HG03175 (cell line): ENCODE results near the gene RALGPS1.

ENCODE experiments used
- ATAC-seq: cut with Tn5 transposase; IDR thresholded peaks from one replicate; pipeline ENCODE4 v1.9.1; 2021; ENCODE audit warnings: mild to moderate bottlenecking, moderate library complexity; ENCODE audit not compliant: unreplicated experiment

Gene RALGPS1

GRCh38 chr9:127050152-127050551 lies 135.6 kb downstream of the RALGPS1 start:
- no peak for ATAC-seq

DNA sequence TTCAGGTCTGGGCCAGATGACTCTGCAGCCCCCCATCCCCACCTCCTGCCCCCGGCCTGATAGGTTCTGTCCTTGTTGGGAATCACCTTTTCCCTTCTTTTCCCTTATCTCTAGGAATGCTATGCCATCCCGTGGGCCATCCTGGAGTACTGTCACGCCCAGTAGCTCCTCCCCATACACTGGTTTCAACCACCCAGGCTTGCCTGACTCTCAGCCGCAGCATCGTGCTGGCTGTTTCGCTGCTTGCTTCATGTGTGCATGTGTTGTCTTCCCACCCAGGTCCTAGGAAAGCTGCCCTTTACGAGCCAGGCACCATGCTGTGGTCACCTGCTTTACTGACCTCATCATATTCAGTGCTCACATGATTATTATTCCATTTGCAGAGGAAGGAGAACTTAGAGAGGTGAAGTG lies 136.0 kb downstream of the RALGPS1 start:
- ATAC-seq: no peak

DNA sequence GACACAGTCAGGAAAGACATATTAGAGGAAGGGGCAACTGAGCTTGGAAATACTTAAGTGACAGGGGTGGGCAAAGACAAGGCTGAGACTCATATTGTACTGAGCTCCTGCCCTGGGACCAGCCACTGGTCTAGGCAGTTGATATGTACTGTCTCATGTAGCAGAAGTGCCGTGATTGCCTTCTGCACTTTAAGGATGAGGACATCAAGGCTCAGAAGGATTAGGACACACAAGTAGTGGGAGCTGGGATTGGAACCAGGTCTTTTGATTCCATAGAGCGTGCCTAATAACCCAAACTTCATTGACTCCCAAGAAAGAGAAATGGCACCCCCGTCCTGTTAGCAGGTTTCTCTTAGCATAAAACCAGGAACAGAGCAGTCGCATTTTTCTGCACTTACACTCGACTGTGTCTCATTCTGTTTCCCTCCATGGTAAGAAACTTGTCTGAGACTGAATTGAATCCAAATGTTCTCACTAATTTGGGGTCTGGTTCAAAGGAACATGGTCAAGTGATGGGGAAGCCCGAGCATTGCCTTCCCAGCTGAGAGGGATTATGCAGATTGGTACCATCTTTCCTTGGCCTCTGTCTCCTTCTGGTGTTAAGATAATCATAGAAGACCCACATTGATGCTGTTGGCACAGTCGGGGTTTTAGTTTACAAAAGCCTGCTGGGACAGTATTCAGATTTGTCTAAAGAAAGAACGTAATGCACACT lies 137.5 kb downstream of the RALGPS1 start:
- ATAC-seq: no peak

GRCh38 chr9:127053057-127053821 lies 138.7 kb downstream of the RALGPS1 start:
- no peak for ATAC-seq

GRCh38 chr9:127053960-127054359 lies 139.4 kb downstream of the RALGPS1 start:
- ATAC-seq: no peak

- no peak for ATAC-seq
These were observed 141.3 kb downstream of the RALGPS1 start for GRCh38 chr9:127055745-127056402.

GRCh38 chr9:127056446-127056845 lies 141.9 kb downstream of the RALGPS1 start:
- ATAC-seq: no peak

- ATAC-seq: no peak
These were observed 143.5 kb downstream of the RALGPS1 start for GRCh38 chr9:127058011-127058644.

GRCh38 chr9:127058645-127059021 lies 144.1 kb downstream of the RALGPS1 start:
- ATAC-seq: no peak

DNA sequence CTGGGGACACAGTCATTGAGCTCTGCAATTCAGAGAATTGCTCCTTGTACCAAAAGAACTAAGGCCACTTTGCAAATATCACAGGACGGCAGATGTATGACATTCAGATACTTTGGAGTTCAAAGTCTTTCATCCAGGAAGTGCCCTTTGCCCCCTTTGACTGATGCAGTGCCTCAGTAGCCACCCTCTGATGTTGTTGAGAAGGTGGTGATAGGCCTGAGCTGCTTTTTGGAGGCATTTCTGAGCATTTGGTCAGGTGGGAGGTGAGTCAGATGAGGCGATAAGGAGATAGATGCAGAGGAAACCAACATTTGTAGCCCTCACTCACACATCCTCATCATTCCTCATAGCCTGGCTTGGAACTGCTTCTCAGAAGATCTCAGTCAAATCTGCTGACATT lies 144.4 kb downstream of the RALGPS1 start:
- ATAC-seq: no peak

DNA sequence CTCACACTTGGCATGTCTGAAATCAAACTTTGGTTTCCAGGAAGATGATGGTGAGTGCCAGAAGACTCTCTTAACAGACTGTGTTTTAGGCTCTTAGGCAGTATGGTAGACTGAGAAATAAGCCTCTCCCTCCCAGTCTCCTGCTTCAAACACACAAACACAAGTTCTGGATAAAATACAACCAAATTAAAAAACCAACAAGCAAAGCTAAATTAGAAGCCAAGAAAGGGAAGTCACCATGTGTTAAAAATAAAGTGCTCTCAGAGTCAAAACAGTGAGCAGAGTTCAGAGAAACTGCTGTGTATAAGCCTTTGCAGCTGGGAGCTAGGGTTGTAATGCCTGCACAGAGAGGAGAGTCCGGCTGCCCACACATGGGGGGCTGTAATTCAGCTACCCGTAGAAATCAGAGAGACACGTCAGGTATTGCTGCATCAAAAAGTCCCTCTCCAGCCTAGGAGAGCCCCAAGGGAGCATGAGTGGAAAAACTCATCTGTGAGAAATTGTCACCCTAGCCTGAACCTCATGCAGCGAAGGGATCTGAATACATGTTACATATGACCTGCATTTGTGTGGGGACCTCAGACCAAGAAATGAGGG lies 145.3 kb downstream of the RALGPS1 start:
- ATAC-seq: no peak

GRCh38 chr9:127061411-127061810 lies 146.8 kb downstream of the RALGPS1 start:
- no peak for ATAC-seq

DNA sequence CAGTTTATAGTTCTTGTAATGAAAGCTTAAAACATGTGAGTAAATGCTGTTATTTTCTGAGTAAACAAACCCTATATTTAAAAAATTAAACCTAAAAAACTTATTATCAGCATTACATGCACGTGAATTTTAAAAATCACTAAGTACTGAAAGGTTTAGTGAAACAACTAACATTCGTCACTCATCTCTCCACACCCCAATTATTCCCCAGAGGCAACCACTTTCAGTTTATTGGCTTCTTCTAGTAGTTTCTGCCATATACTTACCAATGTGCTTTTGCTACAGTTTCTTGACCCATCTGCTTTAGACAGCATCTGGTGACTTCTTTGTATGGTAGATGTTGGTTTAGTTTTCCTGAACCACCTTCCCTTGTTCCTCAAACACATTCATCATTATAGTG lies 149.8 kb downstream of the RALGPS1 start:
- ATAC-seq: no peak

DNA sequence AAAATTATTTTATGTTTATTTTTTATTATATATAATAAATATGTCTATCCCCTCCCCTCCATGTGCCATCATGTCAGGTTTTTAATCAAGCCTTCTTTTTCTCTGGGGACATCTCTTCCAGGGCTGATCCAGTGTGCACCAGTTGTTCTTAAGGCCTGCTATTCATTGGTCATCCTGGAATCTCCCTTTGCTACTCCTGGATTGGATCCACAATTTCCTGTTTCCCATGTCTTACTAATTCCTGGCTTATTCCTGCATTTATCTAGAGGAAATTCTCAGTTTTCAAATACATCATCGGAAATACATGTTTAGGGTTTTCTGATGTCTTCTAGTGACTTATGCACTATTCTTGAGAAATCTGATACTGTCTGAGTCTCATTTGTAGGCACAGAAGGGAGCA lies 151.0 kb downstream of the RALGPS1 start:
- no peak for ATAC-seq

- no peak for ATAC-seq
These were observed 151.7 kb downstream of the RALGPS1 start for GRCh38 chr9:127066060-127066850.

- no peak for ATAC-seq
These were observed 152.2 kb downstream of the RALGPS1 start for GRCh38 chr9:127066851-127067136.

GRCh38 chr9:127067603-127068220 lies 153.1 kb downstream of the RALGPS1 start:
- ATAC-seq: no peak

DNA sequence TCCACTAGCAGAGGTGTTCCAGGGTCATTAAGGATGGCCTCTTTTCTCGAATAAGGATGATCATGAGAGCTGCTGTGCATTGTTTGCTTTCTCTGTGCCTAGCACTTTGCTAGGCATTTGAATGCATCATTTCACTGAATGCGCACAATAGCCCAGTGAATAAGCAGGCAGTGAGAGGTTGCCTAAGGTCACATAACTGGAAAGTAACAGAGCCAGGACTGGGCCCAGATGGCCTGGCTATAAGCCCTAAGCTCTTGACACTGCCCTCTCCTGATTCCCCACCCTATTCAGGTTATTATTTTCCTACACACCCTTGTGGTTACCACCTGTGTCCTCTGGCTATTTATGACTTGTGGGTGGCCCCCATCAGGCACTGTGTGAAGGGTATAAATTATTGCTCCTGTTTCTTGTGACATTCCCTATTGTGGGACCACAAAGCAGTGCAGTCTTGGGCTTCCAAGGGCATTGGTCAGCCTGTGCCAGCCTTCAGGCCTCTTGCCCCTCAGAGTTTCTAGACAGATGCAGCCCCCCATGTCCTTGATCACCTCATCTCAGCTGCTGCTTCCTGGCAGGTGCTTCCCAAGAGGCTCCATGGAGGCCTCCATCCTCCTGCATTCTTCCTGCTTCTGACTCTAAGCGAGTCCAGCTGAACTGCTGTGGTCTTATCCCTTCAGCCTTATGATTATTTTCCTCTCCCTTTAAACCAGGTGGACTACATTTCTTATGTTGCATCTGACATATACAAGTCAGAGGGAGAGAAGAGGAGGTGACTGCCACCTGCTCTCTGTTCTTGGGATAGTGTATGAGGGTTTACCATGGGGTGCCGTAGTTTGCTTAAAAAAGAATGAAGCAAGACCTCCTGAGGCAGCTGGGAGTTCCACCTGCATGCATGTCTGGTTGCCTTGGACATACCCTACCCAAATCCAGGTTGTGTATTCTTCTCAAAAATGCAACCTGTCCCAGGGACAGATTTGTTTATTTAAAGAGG lies 160.3 kb downstream of the RALGPS1 start:
- ATAC-seq: no peak
